Measurements from ENCODE around the gene MRPS5.

Gene MRPS5

DNA sequence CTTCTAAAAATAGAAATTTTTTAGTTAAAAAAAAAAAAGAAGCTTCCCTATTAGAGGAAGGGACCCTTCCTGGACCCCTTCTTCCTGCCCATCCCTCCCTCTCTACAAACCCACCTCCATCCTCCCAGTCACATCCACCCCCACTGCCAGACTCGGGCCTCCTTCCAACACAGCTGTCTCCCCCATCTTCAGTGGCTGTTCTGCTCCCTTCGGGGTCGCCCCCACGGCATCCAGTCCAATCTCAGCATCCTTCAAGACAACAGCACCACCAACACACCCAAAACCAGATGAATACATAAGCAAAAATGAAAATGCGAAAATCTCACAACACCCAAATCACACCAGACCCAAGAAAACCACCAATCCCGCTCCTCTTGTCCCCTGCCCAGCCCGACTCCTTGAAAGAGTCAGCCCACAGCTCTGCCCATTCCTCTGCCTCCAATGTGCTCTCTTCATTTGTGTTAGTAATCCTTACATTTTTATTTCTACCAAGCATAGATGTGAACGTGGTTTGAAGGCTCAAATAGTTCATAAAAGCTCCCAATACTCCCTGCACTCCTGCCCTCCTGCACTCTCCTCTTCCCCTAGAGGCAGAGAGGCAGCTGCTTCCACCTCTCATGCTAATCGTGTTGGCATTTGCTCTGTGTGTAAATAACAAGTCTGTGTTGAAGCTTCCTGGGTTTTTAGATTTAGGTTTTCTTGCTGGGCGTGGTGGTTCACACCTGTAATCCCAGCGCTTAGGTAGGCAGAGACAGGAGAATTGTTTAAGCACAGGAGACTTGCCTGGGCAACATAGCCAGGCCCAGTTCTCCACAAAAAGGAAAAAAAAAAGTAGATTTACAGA lies 59.1 kb downstream of the MRPS5 start:
- DNase-seq (ENCODE audit: low read depth in 1 of 2, low spot score in 1 of 2) = peak; percentile 50 to 53
- TF ChIP-seq JUND (IDR thresholded peaks at IDR 0.05; ENCODE audit: low read depth) = no peak
- in situ Hi-C loops (cut with HindIII; ENCODE audit: low pct_unique_long_range_greater_than_20kb, low sequenced_read_pairs) = no loop called here

DNA sequence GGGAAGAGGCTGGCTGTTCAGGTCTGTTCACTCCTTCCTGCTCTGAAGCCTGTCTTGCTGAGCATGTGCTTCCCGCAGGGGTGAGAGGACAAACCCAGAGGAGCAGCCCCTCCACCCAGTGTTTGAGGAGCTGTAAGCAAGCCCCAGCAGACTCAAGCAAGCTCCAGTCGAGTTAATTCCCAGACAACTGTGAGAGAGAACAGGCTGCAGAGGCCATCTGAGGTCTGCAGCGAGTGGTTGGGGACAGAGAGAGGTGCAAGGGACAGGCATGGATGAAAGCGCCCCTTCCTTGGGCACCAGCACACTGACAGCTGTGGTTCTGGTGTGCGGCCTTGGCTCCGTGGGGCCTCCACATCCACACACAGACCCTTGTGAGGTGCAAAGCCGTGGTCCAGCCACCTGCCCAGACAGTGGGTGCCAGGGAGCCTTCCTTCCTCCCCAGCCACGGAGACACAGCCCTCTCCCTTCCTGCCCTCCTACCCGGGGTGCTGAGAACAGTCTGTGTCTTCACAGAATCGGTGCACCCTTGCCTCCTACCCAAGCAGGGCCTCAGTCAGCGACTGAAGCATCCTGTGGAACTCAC lies 59.9 kb downstream of the MRPS5 start:
- in situ Hi-C loops (cut with HindIII; ENCODE audit: low pct_unique_long_range_greater_than_20kb, low sequenced_read_pairs) = no loop called here
- no peak for DNase-seq (ENCODE audit: low read depth in 1 of 2, low spot score in 1 of 2)
- TF ChIP-seq JUND (IDR thresholded peaks at IDR 0.05; ENCODE audit: low read depth) = no peak

DNA sequence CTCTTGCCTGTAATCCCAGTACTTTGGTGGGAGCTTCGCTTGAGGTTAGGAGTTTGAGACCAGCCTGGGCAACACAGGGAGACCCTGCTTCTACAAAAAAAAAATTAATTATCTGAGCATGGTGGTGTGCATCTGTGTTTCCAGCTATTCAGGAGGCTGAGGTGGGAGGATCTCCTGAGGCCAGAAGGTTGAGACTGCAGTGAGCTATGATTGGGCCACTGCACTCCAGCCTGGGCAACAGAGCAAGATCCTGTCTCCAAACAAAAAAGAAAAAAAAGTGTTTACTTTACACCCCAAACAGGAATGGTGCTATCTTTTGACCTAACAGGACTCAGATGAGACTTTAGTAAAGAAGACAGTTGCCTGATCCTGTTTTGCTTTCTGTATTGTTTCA lies 60.5 kb downstream of the MRPS5 start:
- in situ Hi-C loops (cut with HindIII; ENCODE audit: low pct_unique_long_range_greater_than_20kb, low sequenced_read_pairs) = no loop called here
- DNase-seq (ENCODE audit: low read depth in 1 of 2, low spot score in 1 of 2) = no peak
- no peak for TF ChIP-seq JUND (IDR thresholded peaks at IDR 0.05; ENCODE audit: low read depth)

DNA sequence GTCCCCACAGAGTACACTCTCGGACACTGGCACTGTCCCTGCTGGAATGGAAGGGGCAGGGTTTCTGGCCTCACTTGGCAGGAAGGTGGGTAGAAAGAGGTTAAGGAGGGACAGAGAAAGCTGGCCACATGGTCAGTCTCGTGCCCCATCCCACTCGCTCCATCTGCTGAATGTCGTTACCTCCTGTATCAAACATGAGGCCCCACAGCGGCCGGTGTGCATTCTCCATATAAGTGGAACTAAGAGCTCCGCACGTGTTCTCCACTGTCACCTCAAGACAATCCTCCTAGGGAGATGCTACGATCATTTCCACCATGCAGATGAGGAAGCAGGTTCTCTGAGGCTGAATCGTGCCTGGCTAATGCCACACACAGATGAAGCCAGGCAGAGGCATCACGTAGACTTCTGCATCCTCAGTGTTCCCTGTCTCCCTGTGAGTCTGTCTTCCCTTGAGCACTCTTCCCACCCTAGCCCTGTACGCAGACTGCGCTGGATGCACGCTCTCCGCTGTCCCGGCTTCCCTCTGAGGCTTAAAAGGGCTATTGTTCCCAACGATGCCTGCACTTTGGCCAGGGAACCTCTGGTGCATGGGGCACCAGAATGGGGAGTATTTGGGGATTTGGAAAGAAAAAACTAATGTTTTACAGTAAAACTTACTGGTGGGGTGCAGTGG lies 61.0 kb downstream of the MRPS5 start:
- no peak for TF ChIP-seq JUND (IDR thresholded peaks at IDR 0.05; ENCODE audit: low read depth)
- in situ Hi-C loops (cut with HindIII; ENCODE audit: low pct_unique_long_range_greater_than_20kb, low sequenced_read_pairs) = no loop called here
- DNase-seq (ENCODE audit: low read depth in 1 of 2, low spot score in 1 of 2) = no peak

DNA sequence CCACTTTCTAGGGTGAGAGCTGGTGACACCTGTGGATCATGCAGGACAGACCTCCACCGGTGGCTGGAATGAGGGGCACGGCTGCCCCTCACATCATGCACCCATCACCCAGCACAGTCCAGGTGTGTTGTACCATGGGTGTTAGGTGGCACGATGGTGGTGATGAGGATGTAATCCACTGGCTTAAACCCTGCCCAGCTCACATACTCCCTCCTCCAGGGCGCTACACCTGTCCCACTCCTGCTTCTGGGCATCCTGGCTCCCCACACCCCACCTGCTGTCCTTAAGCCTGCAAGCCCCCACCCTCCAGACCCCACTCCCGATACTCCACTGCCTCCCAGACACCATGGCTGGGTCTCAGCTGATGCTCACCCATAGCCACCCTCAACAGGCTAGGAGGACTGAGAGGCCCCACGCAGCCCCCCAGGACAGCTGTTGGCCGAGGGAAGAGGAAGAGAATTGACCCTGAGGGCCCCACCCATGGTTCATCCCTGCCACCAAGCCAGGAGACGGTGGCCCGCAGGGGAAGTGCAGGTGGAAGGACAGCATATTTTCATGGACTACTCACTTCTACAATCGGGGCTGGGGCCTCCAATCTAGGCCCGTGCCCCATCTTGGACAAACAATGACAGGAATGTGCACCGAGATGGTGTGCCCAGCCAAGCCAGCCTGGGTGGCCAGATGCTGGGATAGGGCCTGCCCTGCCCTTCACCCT lies 61.8 kb downstream of the MRPS5 start:
- DNase-seq (ENCODE audit: low read depth in 1 of 2, low spot score in 1 of 2) = no peak
- TF ChIP-seq JUND (IDR thresholded peaks at IDR 0.05; ENCODE audit: low read depth) = no peak
- in situ Hi-C loops (cut with HindIII; ENCODE audit: low pct_unique_long_range_greater_than_20kb, low sequenced_read_pairs) = no loop called here

DNA sequence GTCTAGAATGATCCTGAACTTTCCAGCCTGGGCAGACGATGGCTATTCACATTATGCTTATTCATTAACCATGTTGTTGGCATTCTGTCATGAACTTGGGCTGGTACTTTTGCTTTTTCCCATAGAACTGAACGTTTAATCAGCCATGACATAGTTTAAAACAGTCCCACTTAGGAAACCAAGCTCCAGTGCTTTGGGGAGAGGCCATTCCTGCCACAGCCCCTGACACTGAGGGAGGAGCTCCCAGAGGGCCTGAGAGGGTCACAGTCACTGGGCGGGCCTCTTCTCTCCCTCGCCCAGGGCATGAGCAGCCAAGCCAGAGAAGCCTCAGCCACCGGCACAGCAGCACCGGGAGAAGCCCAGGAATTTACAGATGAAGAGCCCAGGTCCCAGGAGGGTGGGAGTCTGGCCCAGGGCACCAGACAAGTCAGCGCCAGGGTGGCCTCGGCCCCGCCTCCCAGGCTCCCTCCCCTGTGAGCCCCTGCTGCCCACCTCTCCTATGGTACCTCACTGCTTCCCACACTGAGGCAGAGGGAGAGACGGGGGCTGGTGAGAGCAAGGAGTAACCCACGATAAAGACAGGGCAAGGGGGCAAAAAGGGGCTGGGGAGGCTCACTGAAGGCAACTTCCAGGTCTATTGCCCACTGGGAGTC lies 62.5 kb downstream of the MRPS5 start:
- in situ Hi-C loops (cut with HindIII; ENCODE audit: low pct_unique_long_range_greater_than_20kb, low sequenced_read_pairs) = no loop called here
- TF ChIP-seq JUND (IDR thresholded peaks at IDR 0.05; ENCODE audit: low read depth) = no peak
- DNase-seq (ENCODE audit: low read depth in 1 of 2, low spot score in 1 of 2) = no peak

DNA sequence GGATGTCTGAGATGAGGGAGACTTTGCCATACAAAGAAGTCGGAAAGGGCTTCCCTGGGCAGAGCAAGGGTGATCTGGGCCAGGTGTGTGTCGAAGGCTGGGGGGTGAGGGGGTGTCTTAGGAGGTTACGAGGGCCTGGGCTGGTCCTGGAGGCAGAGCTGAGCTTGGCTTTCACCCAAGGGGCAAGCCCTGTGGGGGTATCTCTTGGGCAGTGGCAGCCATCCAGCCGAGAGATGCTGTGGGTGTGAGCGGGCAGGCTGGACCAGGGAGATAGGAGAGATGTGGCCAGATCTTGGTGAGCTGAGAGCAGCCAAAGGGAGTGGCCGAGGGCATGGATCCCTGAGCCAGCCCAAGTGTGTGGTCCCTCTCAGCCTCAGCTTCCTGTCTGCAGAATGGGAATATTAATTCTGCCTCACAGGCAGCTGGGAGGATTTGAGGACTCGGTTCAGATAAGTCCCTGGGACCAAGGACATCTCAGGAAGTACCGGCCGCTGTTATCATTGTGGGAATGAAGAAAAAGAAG lies 63.1 kb downstream of the MRPS5 start:
- TF ChIP-seq JUND (IDR thresholded peaks at IDR 0.05; ENCODE audit: low read depth) = no peak
- in situ Hi-C loops (cut with HindIII; ENCODE audit: low pct_unique_long_range_greater_than_20kb, low sequenced_read_pairs) = no loop called here
- no peak for DNase-seq (ENCODE audit: low read depth in 1 of 2, low spot score in 1 of 2)

DNA sequence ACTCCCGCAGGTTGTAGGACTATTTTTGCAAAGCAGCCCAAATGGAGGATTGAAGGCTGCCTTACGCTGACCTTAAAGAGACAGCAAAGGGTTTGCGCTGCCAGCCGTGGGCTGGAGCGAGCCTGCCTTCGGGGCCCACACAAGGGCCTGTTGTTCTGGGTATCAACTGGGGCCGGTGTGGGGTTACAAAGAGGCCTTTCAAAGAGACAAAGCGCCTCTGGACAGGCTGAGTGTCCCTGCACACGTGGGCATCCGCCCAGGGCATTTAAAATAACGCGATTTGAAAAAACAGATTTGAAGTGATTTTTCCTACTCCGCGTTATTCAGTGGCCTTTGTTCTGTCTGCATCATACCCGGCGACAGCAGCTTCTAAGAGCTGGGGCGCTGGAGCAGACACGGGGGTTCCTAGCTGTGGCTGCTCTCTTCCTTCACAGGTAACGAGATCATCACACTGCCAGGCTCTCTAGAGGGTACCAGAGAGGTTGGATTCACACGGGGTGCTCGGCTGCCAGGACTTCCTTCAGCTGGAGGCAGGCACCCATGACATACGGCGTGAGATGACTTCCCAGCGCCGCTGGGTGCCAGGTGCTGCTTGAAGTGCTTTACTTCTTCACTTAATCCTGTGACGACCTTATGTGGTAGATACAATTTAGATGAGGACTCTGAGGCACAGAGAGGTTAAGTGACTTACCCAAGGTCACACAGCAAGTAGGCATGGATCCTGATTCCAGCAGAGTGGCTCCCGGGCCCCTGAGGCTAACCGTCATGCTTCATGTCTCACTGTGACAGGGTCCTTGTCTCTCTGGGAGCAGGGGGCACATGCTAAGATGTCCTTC lies 63.9 kb downstream of the MRPS5 start:
- DNase-seq (ENCODE audit: low read depth in 1 of 2, low spot score in 1 of 2) = no peak
- in situ Hi-C loops (cut with HindIII; ENCODE audit: low pct_unique_long_range_greater_than_20kb, low sequenced_read_pairs) = no loop called here
- no peak for TF ChIP-seq JUND (IDR thresholded peaks at IDR 0.05; ENCODE audit: low read depth)

DNA sequence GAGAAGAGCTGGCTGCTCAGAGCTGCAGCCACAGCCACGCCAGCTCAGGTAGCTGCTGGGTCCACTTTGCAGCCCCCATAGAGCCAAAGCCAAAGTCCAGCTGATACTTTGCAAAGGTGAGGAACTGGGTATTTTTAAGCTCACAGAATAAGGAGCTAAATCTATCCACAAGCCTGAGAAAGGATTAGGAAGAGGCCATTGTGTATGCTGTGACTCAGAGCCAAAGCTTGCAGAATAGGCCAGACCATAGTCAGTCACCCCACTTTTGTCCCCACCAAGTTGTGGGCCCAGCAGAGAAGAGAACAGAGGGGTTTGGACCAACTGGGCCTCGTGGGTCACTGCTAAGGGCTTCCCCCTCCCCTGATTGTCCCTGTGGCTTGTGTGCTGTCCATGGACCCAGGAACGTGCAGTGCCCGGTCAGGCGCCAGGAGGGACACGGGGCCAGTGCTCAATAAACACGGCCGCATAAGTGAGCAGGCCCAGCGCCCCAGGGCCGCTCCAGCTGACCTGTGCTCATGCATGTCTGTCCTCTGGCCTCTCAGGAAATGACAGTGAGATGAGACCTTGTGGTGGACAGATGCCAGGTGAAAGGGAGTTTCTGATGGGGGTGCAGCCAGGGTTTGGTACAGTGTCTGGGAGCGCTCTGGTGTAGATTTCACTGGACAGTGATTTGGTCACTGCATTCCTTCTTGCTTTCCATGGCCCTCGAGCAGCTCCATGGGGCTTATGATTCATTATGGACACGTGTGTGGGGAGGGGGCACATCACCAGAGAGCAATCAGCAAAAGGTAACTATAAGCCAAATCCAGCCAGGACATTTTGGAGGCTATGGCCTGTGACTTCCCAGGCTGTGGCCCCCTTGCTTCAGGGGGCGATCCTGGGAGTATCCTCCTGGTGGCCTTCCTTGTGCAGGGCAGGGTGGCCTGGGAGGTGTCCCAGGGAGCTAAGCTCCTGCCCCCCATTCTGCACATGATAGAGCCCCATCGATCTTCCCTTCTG lies 64.8 kb downstream of the MRPS5 start:
- DNase-seq (ENCODE audit: low read depth in 1 of 2, low spot score in 1 of 2) = no peak
- in situ Hi-C loops (cut with HindIII; ENCODE audit: low pct_unique_long_range_greater_than_20kb, low sequenced_read_pairs) = no loop called here
- TF ChIP-seq JUND (IDR thresholded peaks at IDR 0.05; ENCODE audit: low read depth) = no peak

DNA sequence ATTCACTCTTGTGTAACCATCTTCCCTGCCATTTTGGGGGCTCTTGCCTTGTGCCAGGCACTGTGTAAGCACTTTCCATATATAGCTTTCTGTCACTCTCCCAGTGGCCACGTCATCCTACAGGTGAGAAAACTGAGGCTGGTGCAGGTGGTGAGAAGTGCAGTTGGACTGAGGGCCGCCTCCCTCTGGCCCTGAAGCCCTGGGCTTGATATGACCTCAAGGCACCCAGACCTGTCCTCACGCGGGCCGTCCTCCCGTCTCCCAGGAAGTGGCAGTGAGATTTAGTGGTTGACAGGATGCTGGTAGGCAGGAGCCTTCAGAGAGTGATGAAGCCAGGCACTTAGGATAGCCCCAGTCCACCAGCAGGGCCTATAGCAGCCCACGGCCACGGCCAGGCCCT lies 65.6 kb downstream of the MRPS5 start:
- DNase-seq (ENCODE audit: low read depth in 1 of 2, low spot score in 1 of 2) = no peak
- no peak for TF ChIP-seq JUND (IDR thresholded peaks at IDR 0.05; ENCODE audit: low read depth)
- in situ Hi-C loops (cut with HindIII; ENCODE audit: low pct_unique_long_range_greater_than_20kb, low sequenced_read_pairs) = no loop called here
